ENCODE results near the gene LHX6. TPM values are rescaled to one million over a fixed set of nuclear protein-coding genes. Genes with fewer than 3 reads are reported as not detected.

LHX6 gene
- total RNA-seq, 4 donors from 2014 or later: 0.68 to 12.7 (median 1.4) TPM; not detected in 1

DNA sequence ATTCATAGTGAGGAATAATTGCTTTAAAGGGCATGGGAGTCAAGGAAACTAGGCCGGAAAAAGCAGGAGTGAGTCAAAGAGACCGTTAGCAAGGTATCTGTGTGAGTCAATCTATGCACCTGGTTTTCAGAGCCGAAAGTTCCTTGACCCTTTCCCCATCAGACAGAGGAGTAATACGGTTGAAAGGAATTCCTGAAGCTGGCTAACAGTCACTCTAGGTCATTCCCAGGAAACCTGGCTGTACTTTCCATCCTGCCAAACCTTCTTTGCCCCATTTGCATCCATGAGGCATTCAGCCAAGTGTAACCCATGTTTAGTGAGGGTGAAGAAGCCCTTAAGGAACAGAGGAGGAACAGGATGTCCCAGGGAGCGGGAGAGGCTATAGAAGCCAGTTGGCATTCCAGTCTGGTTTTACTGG is 19.7 kb upstream of the LHX6 start:
- H3K9me3 ChIP-seq: no peaks in the 10 kb centered on the region
- H3K4me1 ChIP-seq: no peaks in the 10 kb centered on the region
- intact Hi-C loops (cut with DNase I; ENCODE audit: low total_unique reads) (no loop called here), in situ Hi-C loops (cut with MboI; ENCODE audit: low pct_ligation_motif_present in 1 of 4, low pct_unique_long_range_greater_than_20kb in 1 of 4, low sequenced_read_pairs in 3 of 4) (no loop called here)
- H3K27ac ChIP-seq: no peak overlapping the region
- peaks cover 0 to 56% (median 28%) of the 10 kb centered on the region in 4 donors for H3K36me3 ChIP-seq
- no peak for TF ChIP-seq POLR2AphosphoS5 (IDR thresholded peaks at IDR 0.05)
- TF ChIP-seq EP300 (IDR thresholded peaks at IDR 0.05; ENCODE audit: low read depth): no peak
- TF ChIP-seq, protein P1, sequence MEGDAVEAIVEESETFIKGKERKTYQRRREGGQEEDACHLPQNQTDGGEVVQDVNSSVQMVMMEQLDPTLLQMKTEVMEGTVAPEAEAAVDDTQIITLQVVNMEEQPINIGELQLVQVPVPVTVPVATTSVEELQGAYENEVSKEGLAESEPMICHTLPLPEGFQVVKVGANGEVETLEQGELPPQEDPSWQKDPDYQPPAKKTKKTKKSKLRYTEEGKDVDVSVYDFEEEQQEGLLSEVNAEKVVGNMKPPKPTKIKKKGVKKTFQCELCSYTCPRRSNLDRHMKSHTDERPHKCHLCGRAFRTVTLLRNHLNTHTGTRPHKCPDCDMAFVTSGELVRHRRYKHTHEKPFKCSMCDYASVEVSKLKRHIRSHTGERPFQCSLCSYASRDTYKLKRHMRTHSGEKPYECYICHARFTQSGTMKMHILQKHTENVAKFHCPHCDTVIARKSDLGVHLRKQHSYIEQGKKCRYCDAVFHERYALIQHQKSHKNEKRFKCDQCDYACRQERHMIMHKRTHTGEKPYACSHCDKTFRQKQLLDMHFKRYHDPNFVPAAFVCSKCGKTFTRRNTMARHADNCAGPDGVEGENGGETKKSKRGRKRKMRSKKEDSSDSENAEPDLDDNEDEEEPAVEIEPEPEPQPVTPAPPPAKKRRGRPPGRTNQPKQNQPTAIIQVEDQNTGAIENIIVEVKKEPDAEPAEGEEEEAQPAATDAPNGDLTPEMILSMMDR (IDR thresholded peaks at IDR 0.05): no peak
- TF ChIP-seq POLR2A (IDR thresholded peaks at IDR 0.05): no peak
- DNase-seq: no peak
- no peaks in the 10 kb centered on the region for H3K27me3 ChIP-seq
- H3K4me3 ChIP-seq: no peak overlapping the region
- 89 to 94% methylated on average over 3 to 5 of the region's 5 CpGs for WGBS, 2 donors (ENCODE audit: low coverage in 1 of 2)

GRCh38 chr9:122246666-122247065 is 17.9 kb upstream of the LHX6 start:
- in situ Hi-C loops (cut with MboI; ENCODE audit: low pct_ligation_motif_present in 1 of 4, low pct_unique_long_range_greater_than_20kb in 1 of 4, low sequenced_read_pairs in 3 of 4): no loop called here

DNA sequence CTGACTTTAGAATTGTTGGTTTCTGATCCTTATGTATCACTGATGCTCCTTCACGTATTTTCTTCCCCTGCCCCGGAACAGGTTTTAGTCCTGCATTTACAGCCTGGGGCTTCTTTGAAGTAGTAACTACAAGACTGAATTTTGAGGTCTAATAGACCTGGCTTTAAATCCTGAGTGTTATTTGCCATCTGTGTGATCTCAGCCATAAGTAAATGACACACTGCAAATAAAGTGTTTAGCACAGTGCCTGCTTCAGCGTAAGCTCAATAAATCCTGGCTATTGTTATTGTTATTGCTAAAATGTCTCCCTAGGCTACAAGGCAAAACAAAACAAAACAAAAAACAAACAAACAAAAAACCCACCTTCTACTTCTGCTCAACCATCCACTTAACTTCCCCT is 15.6 kb upstream of the LHX6 start:
- WGBS, 2 donors (ENCODE audit: low coverage in 1 of 2): 71 to 79% methylated on average over 3 of the region's 3 CpGs
- Histone ChIP-seq H3K4me3 (no peak overlapping the region), H3K36me3 (peaks cover 0 to 75% (median 33%) of the 10 kb centered on the region in 4 donors), H3K27ac (no peak overlapping the region), H3K4me1 (no peaks in the 10 kb centered on the region), H3K9me3 (no peaks in the 10 kb centered on the region), H3K27me3 (no peaks in the 10 kb centered on the region)
- TF ChIP-seq EP300 (IDR thresholded peaks at IDR 0.05; ENCODE audit: low read depth) (no peak), POLR2AphosphoS5 (IDR thresholded peaks at IDR 0.05) (no peak), POLR2A (IDR thresholded peaks at IDR 0.05) (no peak)
- TF ChIP-seq, protein P1 (IDR thresholded peaks at IDR 0.05): no peak
- DNase-seq: no peak
- in situ Hi-C loops (cut with MboI; ENCODE audit: low pct_ligation_motif_present in 1 of 4, low pct_unique_long_range_greater_than_20kb in 1 of 4, low sequenced_read_pairs in 3 of 4): no loop called here
- intact Hi-C loops (cut with DNase I; ENCODE audit: low total_unique reads): no loop called here

More at GRCh38 chr9:122246666-122247065, 17.9 kb upstream of the LHX6 start:
- Histone ChIP-seq H3K27me3 (no peaks in the 10 kb centered on the region), H3K4me3 (no peak overlapping the region), H3K36me3 (peaks cover 0 to 67% (median 33%) of the 10 kb centered on the region in 4 donors), H3K27ac (no peak overlapping the region), H3K9me3 (no peaks in the 10 kb centered on the region), H3K4me1 (no peaks in the 10 kb centered on the region)
- WGBS, 2 donors (ENCODE audit: low coverage in 1 of 2): 83 to 91% methylated on average over 3 of the region's 3 CpGs
- no peak for DNase-seq
- TF ChIP-seq POLR2A (IDR thresholded peaks at IDR 0.05): no peak
- TF ChIP-seq EP300 (IDR thresholded peaks at IDR 0.05; ENCODE audit: low read depth): no peak
- no peak for TF ChIP-seq POLR2AphosphoS5 (IDR thresholded peaks at IDR 0.05)
- TF ChIP-seq, protein P1 (IDR thresholded peaks at IDR 0.05): no peak
- intact Hi-C loops (cut with DNase I; ENCODE audit: low total_unique reads): no loop called here

- TF ChIP-seq POLR2AphosphoS5 (IDR thresholded peaks at IDR 0.05): no peak
- no peak for TF ChIP-seq POLR2A (IDR thresholded peaks at IDR 0.05)
- no peak for TF ChIP-seq EP300 (IDR thresholded peaks at IDR 0.05; ENCODE audit: low read depth)
- TF ChIP-seq, protein P1 (IDR thresholded peaks at IDR 0.05): no peak
- Histone ChIP-seq H3K27ac (no peak overlapping the region), H3K4me3 (no peak overlapping the region), H3K27me3 (no peaks in the 10 kb centered on the region), H3K4me1 (no peaks in the 10 kb centered on the region), H3K9me3 (no peaks in the 10 kb centered on the region), H3K36me3 (peaks cover 0 to 47% (median 21%) of the 10 kb centered on the region in 4 donors)
- 63 to 74% methylated on average over 5 of the region's 5 CpGs for WGBS, 2 donors (ENCODE audit: low coverage in 1 of 2)
- no peak for DNase-seq
- in situ Hi-C loops (cut with MboI; ENCODE audit: low pct_ligation_motif_present in 1 of 4, low pct_unique_long_range_greater_than_20kb in 1 of 4, low sequenced_read_pairs in 3 of 4): no loop called here
- intact Hi-C loops (cut with DNase I; ENCODE audit: low total_unique reads): no loop called here
Measured at GRCh38 chr9:122239722-122240121, 11.0 kb upstream of the LHX6 start.
